ENCODE measurements around the gene CROCC2.

Gene CROCC2

GRCh38 chr2:240872317-240873097 is 33.6 kb upstream of the CROCC2 start:
- TF ChIP-seq CTCF (IDR thresholded peaks at IDR 0.05; ENCODE audit: borderline replicate concordance, control extremely low read depth, extremely low read depth, insufficient read depth, missing control alignments), result no peak
- in situ Hi-C loops (cut with MboI; ENCODE audit: low sequenced_read_pairs, unreplicated experiment), result no loop called here
- DNase-seq (ENCODE audit: low spot score), result peak; percentile 28

GRCh38 chr2:240873098-240873788 is 32.9 kb upstream of the CROCC2 start:
- DNase-seq (ENCODE audit: low spot score), result peak; percentile 31
- TF ChIP-seq CTCF (IDR thresholded peaks at IDR 0.05; ENCODE audit: borderline replicate concordance, control extremely low read depth, extremely low read depth, insufficient read depth, missing control alignments), result no peak
- in situ Hi-C loops (cut with MboI; ENCODE audit: low sequenced_read_pairs, unreplicated experiment), result no loop called here

- TF ChIP-seq CTCF (IDR thresholded peaks at IDR 0.05; ENCODE audit: borderline replicate concordance, control extremely low read depth, extremely low read depth, insufficient read depth, missing control alignments), result no peak
- DNase-seq (ENCODE audit: low spot score), result no peak
- in situ Hi-C loops (cut with MboI; ENCODE audit: low sequenced_read_pairs, unreplicated experiment), result no loop called here
Measured at GRCh38 chr2:240873805-240874714, 32.1 kb upstream of the CROCC2 start.

GRCh38 chr2:240874715-240875227 is 31.4 kb upstream of the CROCC2 start:
- TF ChIP-seq CTCF (IDR thresholded peaks at IDR 0.05; ENCODE audit: borderline replicate concordance, control extremely low read depth, extremely low read depth, insufficient read depth, missing control alignments), result no peak
- no peak for DNase-seq (ENCODE audit: low spot score)
- in situ Hi-C loops (cut with MboI; ENCODE audit: low sequenced_read_pairs, unreplicated experiment), result no loop called here

- in situ Hi-C loops (cut with MboI; ENCODE audit: low sequenced_read_pairs, unreplicated experiment), result no loop called here
Measured at GRCh38 chr2:240875228-240876034, 30.7 kb upstream of the CROCC2 start.

More at GRCh38 chr2:240875228-240876034, 30.7 kb upstream of the CROCC2 start:
- TF ChIP-seq CTCF (IDR thresholded peaks at IDR 0.05; ENCODE audit: borderline replicate concordance, control extremely low read depth, extremely low read depth, insufficient read depth, missing control alignments), result no peak
- DNase-seq (ENCODE audit: low spot score), result no peak
